Measurements from ENCODE around the gene UFSP2.

Gene UFSP2

GRCh38 chr4:185445209-185445608 lies 19.4 kb upstream of the UFSP2 start:
- Histone ChIP-seq H3K27ac (no peak overlapping the region), H3K9me3 (ENCODE audit: low read depth, low read length) (no peaks in the 10 kb centered on the region), H3K4me3 (no peak overlapping the region), H3K9ac (ENCODE audit: insufficient read length) (no peak overlapping the region), H3K36me3 (ENCODE audit: insufficient read depth, low read length) (no peaks in the 10 kb centered on the region)
- TF ChIP-seq FOXP2 (optimal IDR thresholded peaks at IDR 0.05; ENCODE audit: control extremely low read depth, extremely low read length, insufficient read depth) (no peak), POLR2AphosphoS5 (IDR thresholded peaks at IDR 0.05; ENCODE audit: borderline replicate concordance, low read depth, low read length) (no peak), EZH2 (IDR thresholded peaks at IDR 0.05) (no peak)
- no peak for DNase-seq (ENCODE audit: low read depth, low spot score)

GRCh38 chr4:185441479-185441878 lies 15.7 kb upstream of the UFSP2 start:
- no peaks in the 10 kb centered on the region for H3K9me3 ChIP-seq (ENCODE audit: low read depth, low read length)
- H3K27ac ChIP-seq, result no peak overlapping the region
- no peak for DNase-seq (ENCODE audit: low read depth, low spot score)
- no peak for TF ChIP-seq EZH2 (IDR thresholded peaks at IDR 0.05)
- no peak for TF ChIP-seq FOXP2 (optimal IDR thresholded peaks at IDR 0.05; ENCODE audit: control extremely low read depth, extremely low read length, insufficient read depth)
- TF ChIP-seq POLR2AphosphoS5 (IDR thresholded peaks at IDR 0.05; ENCODE audit: borderline replicate concordance, low read depth, low read length), result no peak
- no peak overlapping the region for H3K9ac ChIP-seq (ENCODE audit: insufficient read length)
- H3K4me3 ChIP-seq, result no peak overlapping the region
- H3K36me3 ChIP-seq (ENCODE audit: insufficient read depth, low read length), result no peaks in the 10 kb centered on the region

- TF ChIP-seq EZH2 (IDR thresholded peaks at IDR 0.05), result no peak
- no peak overlapping the region for H3K27ac ChIP-seq
- H3K36me3 ChIP-seq (ENCODE audit: insufficient read depth, low read length), result no peaks in the 10 kb centered on the region
- no peak for DNase-seq (ENCODE audit: low read depth, low spot score)
- no peak overlapping the region for H3K4me3 ChIP-seq
- H3K9ac ChIP-seq (ENCODE audit: insufficient read length), result no peak overlapping the region
- no peaks in the 10 kb centered on the region for H3K9me3 ChIP-seq (ENCODE audit: low read depth, low read length)
Observed at GRCh38 chr4:185437809-185438208, 12.0 kb upstream of the UFSP2 start.

- peak overlapping the region; percentile 49; the same call in 1 of the 2 replicates for H3K4me3 ChIP-seq
- no peak for DNase-seq (ENCODE audit: low read depth, low spot score)
- peak overlapping the region; percentile 61 for H3K27ac ChIP-seq
- no peak overlapping the region for H3K9ac ChIP-seq (ENCODE audit: insufficient read length)
- H3K36me3 ChIP-seq (ENCODE audit: insufficient read depth, low read length), result no peaks in the 10 kb centered on the region
- H3K9me3 ChIP-seq (ENCODE audit: low read depth, low read length), result no peaks in the 10 kb centered on the region
- TF ChIP-seq POLR2AphosphoS5 (IDR thresholded peaks at IDR 0.05; ENCODE audit: borderline replicate concordance, low read depth, low read length) (no peak), EZH2 (IDR thresholded peaks at IDR 0.05) (no peak), FOXP2 (optimal IDR thresholded peaks at IDR 0.05; ENCODE audit: control extremely low read depth, extremely low read length, insufficient read depth) (no peak)
Observed at GRCh38 chr4:185435466-185435865, 9.7 kb upstream of the UFSP2 start.

- Histone ChIP-seq H3K9me3 (ENCODE audit: low read depth, low read length) (no peaks in the 10 kb centered on the region), H3K36me3 (ENCODE audit: insufficient read depth, low read length) (no peaks in the 10 kb centered on the region), H3K9ac (ENCODE audit: insufficient read length) (no peak overlapping the region), H3K4me3 (no peak overlapping the region), H3K27ac (no peak overlapping the region)
- no peak for DNase-seq (ENCODE audit: low read depth, low spot score)
- TF ChIP-seq POLR2AphosphoS5 (IDR thresholded peaks at IDR 0.05; ENCODE audit: borderline replicate concordance, low read depth, low read length) (no peak), FOXP2 (optimal IDR thresholded peaks at IDR 0.05; ENCODE audit: control extremely low read depth, extremely low read length, insufficient read depth) (no peak), EZH2 (IDR thresholded peaks at IDR 0.05) (no peak)
Observed at GRCh38 chr4:185429660-185430059, 3.9 kb upstream of the UFSP2 start.

- Histone ChIP-seq H3K27ac (no peak overlapping the region), H3K9ac (ENCODE audit: insufficient read length) (no peak overlapping the region), H3K4me3 (no peak overlapping the region), H3K36me3 (ENCODE audit: insufficient read depth, low read length) (peaks cover 2% of the 10 kb centered on the region), H3K9me3 (ENCODE audit: low read depth, low read length) (no peaks in the 10 kb centered on the region)
- no peak for TF ChIP-seq POLR2AphosphoS5 (IDR thresholded peaks at IDR 0.05; ENCODE audit: borderline replicate concordance, low read depth, low read length)
- no peak for TF ChIP-seq FOXP2 (optimal IDR thresholded peaks at IDR 0.05; ENCODE audit: control extremely low read depth, extremely low read length, insufficient read depth)
- no peak for TF ChIP-seq EZH2 (IDR thresholded peaks at IDR 0.05)
- no peak for DNase-seq (ENCODE audit: low read depth, low spot score)
Observed at GRCh38 chr4:185426960-185427688, 1.4 kb upstream of the UFSP2 start.

GRCh38 chr4:185424905-185425646 lies 688 bp downstream of the UFSP2 start:
- H3K36me3 ChIP-seq (ENCODE audit: insufficient read depth, low read length), result peaks cover 17% of the 10 kb centered on the region
- peak overlapping the region; percentile 87 for H3K4me3 ChIP-seq
- H3K9me3 ChIP-seq (ENCODE audit: low read depth, low read length), result no peaks in the 10 kb centered on the region
- DNase-seq (ENCODE audit: low read depth, low spot score), result no peak
- H3K9ac ChIP-seq (ENCODE audit: insufficient read length), result peak overlapping the region; percentile 98
- TF ChIP-seq POLR2AphosphoS5 (IDR thresholded peaks at IDR 0.05; ENCODE audit: borderline replicate concordance, low read depth, low read length) (no peak), FOXP2 (optimal IDR thresholded peaks at IDR 0.05; ENCODE audit: control extremely low read depth, extremely low read length, insufficient read depth) (no peak), EZH2 (IDR thresholded peaks at IDR 0.05) (no peak)
- peak overlapping the region; percentile 97; the same call in 1 of the 2 replicates for H3K27ac ChIP-seq

- H3K9me3 ChIP-seq (ENCODE audit: low read depth, low read length), result no peaks in the 10 kb centered on the region
- TF ChIP-seq EZH2 (IDR thresholded peaks at IDR 0.05), result no peak
- TF ChIP-seq FOXP2 (optimal IDR thresholded peaks at IDR 0.05; ENCODE audit: control extremely low read depth, extremely low read length, insufficient read depth), result no peak
- no peak overlapping the region for H3K27ac ChIP-seq
- no peak overlapping the region for H3K9ac ChIP-seq (ENCODE audit: insufficient read length)
- no peak for DNase-seq (ENCODE audit: low read depth, low spot score)
- H3K4me3 ChIP-seq, result no peak overlapping the region
- peaks cover 34% of the 10 kb centered on the region for H3K36me3 ChIP-seq (ENCODE audit: insufficient read depth, low read length)
Observed at GRCh38 chr4:185421366-185422124, 4.2 kb downstream of the UFSP2 start.
